Parathyroid adenoma (tissue), 2 donors: ENCODE results near the gene RAD50.

Source experiments
- H2AFZ ChIP-seq: fragments of 300-600 bp; sonication (generic); one replicate; pipeline ENCODE4 v1.7.0; 2017; ENCODE audit warnings: antibody characterized with exemption, mild to moderate bottlenecking
- H3K27ac ChIP-seq: fragments of 300-600 bp; sonication (generic); one replicate; pipeline ENCODE4 v1.7.0; 2017
- H3K27me3 ChIP-seq: fragments of 300-600 bp; sonication (generic); one replicate; pipeline ENCODE4 v1.7.0; 2017; ENCODE audit warnings: low read length; ENCODE audit not compliant: control insufficient read depth, insufficient read depth
- H3K36me3 ChIP-seq: fragments of 300-600 bp; sonication (generic); one replicate; pipeline ENCODE4 v1.7.0; 2017; ENCODE audit warnings: low read length; ENCODE audit not compliant: control insufficient read depth, insufficient read depth
- H3K4me1 ChIP-seq: fragments of 300-600 bp; sonication (generic); one replicate; pipeline ENCODE4 v1.7.0; 2017; ENCODE audit warnings: control low read depth
- H3K4me2 ChIP-seq: fragments of 300-600 bp; sonication (generic); one replicate; pipeline ENCODE4 v1.7.0; 2017; ENCODE audit warnings: low read length
- H3K4me3 ChIP-seq: fragments of 300-600 bp; sonication (generic); one replicate; pipeline ENCODE4 v1.7.0; 2017; ENCODE audit warnings: low read depth, low read length
- H3K79me2 ChIP-seq: fragments of 300-600 bp; sonication (generic); one replicate; pipeline ENCODE4 v1.7.0; 2017; ENCODE audit warnings: control low read depth
- H3K9ac ChIP-seq: fragments of 300-600 bp; sonication (generic); one replicate; pipeline ENCODE4 v1.7.0; 2017; ENCODE audit warnings: mild to moderate bottlenecking
- H3K9me3 ChIP-seq: fragments of 300-600 bp; sonication (generic); one replicate; pipeline ENCODE4 v1.7.0; 2017; ENCODE audit warnings: low read length; ENCODE audit not compliant: control insufficient read depth
- CTCF ChIP-seq: fragments of 300-600 bp; sonication (generic); IDR thresholded peaks from one replicate; pipeline ENCODE4 v1.7.0; 2017; ENCODE audit warnings: antibody characterized with exemption, mild to moderate bottlenecking
- donor health status: primary hyperparathyroidism.

Gene RAD50

GRCh38 chr5:132680780-132681475 lies 124.2 kb downstream of the RAD50 start:
- Histone ChIP-seq H3K27me3 (no peaks in the 10 kb centered on the region), H3K4me3 (no peak overlapping the region), H3K4me2 (no peak overlapping the region), H2AFZ (no peak overlapping the region), H3K27ac (no peak overlapping the region), H3K9me3 (no peaks in the 10 kb centered on the region), H3K79me2 (no peaks in the 10 kb centered on the region), H3K9ac (no peak overlapping the region), H3K4me1 (no peaks in the 10 kb centered on the region), H3K36me3 (no peaks in the 10 kb centered on the region)
- no peak for TF ChIP-seq CTCF

- H3K4me3 ChIP-seq, result no peak overlapping the region
- no peaks in the 10 kb centered on the region for H3K36me3 ChIP-seq
- no peak overlapping the region for H3K9ac ChIP-seq
- TF ChIP-seq CTCF, result no peak
- H3K9me3 ChIP-seq, result no peaks in the 10 kb centered on the region
- H2AFZ ChIP-seq, result no peak overlapping the region
- no peaks in the 10 kb centered on the region for H3K4me1 ChIP-seq
- H3K4me2 ChIP-seq, result no peak overlapping the region
- H3K27ac ChIP-seq, result no peak overlapping the region
- no peaks in the 10 kb centered on the region for H3K79me2 ChIP-seq
- H3K27me3 ChIP-seq, result no peaks in the 10 kb centered on the region
Observed at GRCh38 chr5:132681476-132681831, 124.7 kb downstream of the RAD50 start.

GRCh38 chr5:132681983-132682382 lies 125.2 kb downstream of the RAD50 start:
- Histone ChIP-seq H3K4me1 (no peaks in the 10 kb centered on the region), H3K36me3 (no peaks in the 10 kb centered on the region), H3K4me3 (no peak overlapping the region), H3K4me2 (no peak overlapping the region), H2AFZ (no peak overlapping the region), H3K79me2 (no peaks in the 10 kb centered on the region), H3K27ac (no peak overlapping the region), H3K9me3 (no peaks in the 10 kb centered on the region), H3K27me3 (no peaks in the 10 kb centered on the region), H3K9ac (no peak overlapping the region)
- TF ChIP-seq CTCF, result no peak

- H3K4me3 ChIP-seq, result no peak overlapping the region
- no peak for TF ChIP-seq CTCF
Observed at GRCh38 chr5:132684491-132684890, 127.7 kb downstream of the RAD50 start.

More at GRCh38 chr5:132684491-132684890, 127.7 kb downstream of the RAD50 start:
- Histone ChIP-seq H3K27me3 (no peaks in the 10 kb centered on the region), H3K79me2 (no peaks in the 10 kb centered on the region), H3K4me2 (no peak overlapping the region), H3K36me3 (no peaks in the 10 kb centered on the region), H2AFZ (no peak overlapping the region), H3K4me1 (no peaks in the 10 kb centered on the region), H3K9ac (no peak overlapping the region), H3K9me3 (no peaks in the 10 kb centered on the region), H3K27ac (no peak overlapping the region)
